GM21619 (cell line): ENCODE measurements around the gene TRIM13.
"Not testable (repeated sequence)": the region's sequence is repeated elsewhere in the genome, so short reads cannot be mapped to it uniquely, and the experiment has no call there.

ENCODE experiments used
- ATAC-seq: cut with Tn5 transposase; IDR thresholded peaks from one replicate; pipeline ENCODE4 v1.9.1; 2021; ENCODE audit not compliant: unreplicated experiment

Gene TRIM13

DNA sequence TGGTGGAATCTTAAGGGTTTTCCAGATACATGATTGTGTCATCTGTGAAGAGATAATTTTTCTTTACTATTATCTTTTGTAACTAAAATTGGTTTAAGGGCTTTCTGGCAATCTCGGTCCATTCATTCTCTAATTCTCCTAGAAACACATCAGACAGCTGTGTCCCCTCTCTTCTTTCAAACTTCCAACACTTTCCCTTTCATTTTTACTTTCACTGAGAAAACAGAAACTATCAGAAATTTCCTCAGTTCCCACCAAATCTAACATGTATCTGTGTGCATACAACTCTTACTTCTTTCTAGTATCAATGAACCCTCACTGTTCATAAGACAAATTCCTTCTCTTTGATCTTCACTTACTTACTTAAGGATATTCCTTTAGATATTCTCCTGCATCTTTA lies 58.6 kb downstream of the TRIM13 start:
- no peak for ATAC-seq

DNA sequence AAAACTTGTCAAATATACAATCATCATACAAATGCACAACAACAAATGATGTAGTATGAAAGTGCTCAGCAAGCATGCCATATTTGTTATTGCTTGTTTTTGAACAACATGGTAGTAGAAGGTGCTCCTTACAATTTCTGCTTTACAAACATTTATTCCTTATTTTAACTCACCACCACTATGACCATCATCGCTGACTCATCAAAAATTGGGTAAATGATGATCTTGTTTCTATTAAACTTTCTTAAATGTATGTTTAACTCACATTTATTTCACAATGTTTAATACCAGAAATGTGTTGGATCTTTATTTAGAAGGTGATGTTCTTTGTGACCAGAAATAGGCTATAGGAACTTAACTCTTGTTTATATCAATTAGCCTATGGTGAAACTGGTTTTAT lies 63.9 kb downstream of the TRIM13 start:
- ATAC-seq = no peak

- ATAC-seq = not testable (repeated sequence)
These were observed 65.5 kb downstream of the TRIM13 start for GRCh38 chr13:50062336-50062735.

- ATAC-seq = no peak
These were observed 68.9 kb downstream of the TRIM13 start for GRCh38 chr13:50065712-50066111.
